BE2C (cell line): ENCODE data around the gene TMSB4X.
"Not testable (repeated sequence)": the region's sequence is repeated elsewhere in the genome, so short reads cannot be mapped to it uniquely, and the experiment has no call there.

Experiments
- DNase-seq: peaks from one replicate; pipeline ENCODE4 v3.0.0-alpha.2; 2020
- H3K27me3 ChIP-seq: fragments of 250-450 bp; sonication (Bioruptor Pico); 2 replicates; pipeline ENCODE4 v1.5.1; 2020; ENCODE audit warnings: mild to moderate bottlenecking
- H3K36me3 ChIP-seq: fragments of 250-450 bp; sonication (Bioruptor Pico); 2 replicates; pipeline ENCODE4 v1.5.1; 2020; ENCODE audit warnings: mild to moderate bottlenecking
- H3K4me1 ChIP-seq: fragments of 250-450 bp; sonication (Bioruptor Pico); 2 replicates; pipeline ENCODE4 v1.5.1; 2020
- H3K4me3 ChIP-seq: 2 replicates; pipeline ENCODE4 v1.5.1; 2011; ENCODE audit warnings: low read depth, low read length
- H3K9me3 ChIP-seq: fragments of 250-450 bp; sonication (Bioruptor Pico); 2 replicates; pipeline ENCODE4 v1.5.1; 2020
- CTCF ChIP-seq: IDR thresholded peaks from 2 replicates; pipeline ENCODE4 v1.5.1; 2012; ENCODE audit warnings: mild to moderate bottlenecking, low read depth, low read length

Gene TMSB4X

GRCh38 chrX:13010546-13010945 lies 35.6 kb downstream of the TMSB4X start:
- Histone ChIP-seq H3K4me1 (no peaks in the 10 kb centered on the region), H3K27me3 (no peaks in the 10 kb centered on the region), H3K9me3 (no peaks in the 10 kb centered on the region), H3K4me3 (no peak overlapping the region), H3K36me3 (no peaks in the 10 kb centered on the region)
- no peak for DNase-seq
- TF ChIP-seq CTCF: no peak

- TF ChIP-seq CTCF: no peak
- no peaks in the 10 kb centered on the region for H3K27me3 ChIP-seq
- no peak overlapping the region for H3K4me3 ChIP-seq
- no peaks in the 10 kb centered on the region for H3K36me3 ChIP-seq
- no peak for DNase-seq
- H3K4me1 ChIP-seq: no peaks in the 10 kb centered on the region
- no peaks in the 10 kb centered on the region for H3K9me3 ChIP-seq
These were observed 38.6 kb downstream of the TMSB4X start for GRCh38 chrX:13013363-13014110.

- Histone ChIP-seq H3K4me1 (no peaks in the 10 kb centered on the region), H3K27me3 (no peaks in the 10 kb centered on the region), H3K9me3 (no peaks in the 10 kb centered on the region), H3K36me3 (no peaks in the 10 kb centered on the region), H3K4me3 (no peak overlapping the region)
- no peak for TF ChIP-seq CTCF
- DNase-seq: no peak
These were observed 39.5 kb downstream of the TMSB4X start for GRCh38 chrX:13014111-13015096.

GRCh38 chrX:13015536-13016236 lies 40.8 kb downstream of the TMSB4X start:
- TF ChIP-seq CTCF: no peak
- DNase-seq: no peak

GRCh38 chrX:13016731-13017130 lies 41.8 kb downstream of the TMSB4X start:
- H3K4me3 ChIP-seq, H3K9me3 ChIP-seq, H3K27me3 ChIP-seq, H3K36me3 ChIP-seq, H3K4me1 ChIP-seq, DNase-seq: not testable (repeated sequence)

More at GRCh38 chrX:13015536-13016236, 40.8 kb downstream of the TMSB4X start:
- H3K4me1 ChIP-seq: no peaks in the 10 kb centered on the region
- no peaks in the 10 kb centered on the region for H3K9me3 ChIP-seq
- no peaks in the 10 kb centered on the region for H3K36me3 ChIP-seq
- no peak overlapping the region for H3K4me3 ChIP-seq
- no peaks in the 10 kb centered on the region for H3K27me3 ChIP-seq

GRCh38 chrX:13022926-13023325 lies 48.0 kb downstream of the TMSB4X start:
- Histone ChIP-seq H3K36me3 (no peaks in the 10 kb centered on the region), H3K4me1 (no peaks in the 10 kb centered on the region), H3K4me3 (no peak overlapping the region), H3K9me3 (no peaks in the 10 kb centered on the region), H3K27me3 (no peaks in the 10 kb centered on the region)
- no peak for TF ChIP-seq CTCF
- no peak for DNase-seq
